Keratinocyte (primary cell): ENCODE results near the gene CNN1. TPM values are rescaled to one million over a fixed set of nuclear protein-coding genes. Genes with fewer than 3 reads are reported as not detected.

ENCODE experiments used
- DNase-seq: peaks from one replicate; pipeline ENCODE4 v3.0.0-alpha.2; 2011; ENCODE audit warnings: low read depth, missing footprints, low spot score
- FAIRE-seq: peaks from 2 replicates; lab custom pipeline; 2011; peaks lifted over from hg19 to GRCh38; lab: Jason Lieb, UNC
- H2AFZ ChIP-seq: 2 replicates; pipeline ENCODE4 v1.6.0; 2012; ENCODE audit warnings: low read length, control low read depth, inconsistent platforms; ENCODE audit not compliant: control insufficient read depth
- H3K27ac ChIP-seq: 2 replicates; pipeline ENCODE4 v1.5.1; 2011; ENCODE audit warnings: low read length; ENCODE audit not compliant: control insufficient read depth, insufficient read depth
- H3K27me3 ChIP-seq: 3 replicates; pipeline ENCODE4 v1.6.0; 2011; ENCODE audit warnings: low read length; ENCODE audit not compliant: control insufficient read depth, insufficient read depth; ENCODE audit errors: extremely low read depth
- H3K36me3 ChIP-seq, 2 experiments: 2 replicates in 1 of 2; 3 replicates in 1 of 2; pipeline ENCODE4 v1.5.1; 2011; ENCODE audit warnings: low read length in 2 of 2, mild to moderate bottlenecking in 1 of 2; ENCODE audit not compliant: control insufficient read depth in 2 of 2, insufficient read depth in 2 of 2; ENCODE audit errors: extremely low read depth in 1 of 2
- H3K4me1 ChIP-seq: 3 replicates; pipeline ENCODE4 v1.5.1; 2011; ENCODE audit warnings: low read length; ENCODE audit not compliant: control insufficient read depth, insufficient read depth; ENCODE audit errors: extremely low read depth
- H3K4me2 ChIP-seq: 3 replicates; pipeline ENCODE4 v1.6.0; 2011; ENCODE audit warnings: low read depth, low read length; ENCODE audit not compliant: control insufficient read depth, insufficient read depth; ENCODE audit errors: extremely low read depth
- H3K4me3 ChIP-seq, 3 experiments: fragments of 200-600 bp in 1 of 3; sonication (generic) in 1 of 3; 2 replicates in 2 of 3; 3 replicates in 1 of 3; pipeline ENCODE4 v1.5.1; 2011 to 2016; ENCODE audit warnings: low read length in 3 of 3, mild to moderate bottlenecking in 3 of 3, control low read depth in 2 of 3, inconsistent platforms in 1 of 3, low read depth in 1 of 3, mixed read lengths in 1 of 3, mixed run types in 1 of 3, moderate library complexity in 1 of 3; ENCODE audit not compliant: control insufficient read depth in 2 of 3, insufficient read depth in 2 of 3; ENCODE audit errors: extremely low read depth in 1 of 3
- H3K79me2 ChIP-seq: 2 replicates; pipeline ENCODE4 v1.6.0; 2012; ENCODE audit warnings: low read length; ENCODE audit not compliant: control insufficient read depth, insufficient read depth
- H3K9ac ChIP-seq: 3 replicates; pipeline ENCODE4 v1.6.0; 2011; ENCODE audit warnings: low read length; ENCODE audit not compliant: control insufficient read depth, insufficient read depth; ENCODE audit errors: extremely low read depth
- H3K9me1 ChIP-seq: 3 replicates; pipeline ENCODE4 v1.6.0; 2011; ENCODE audit warnings: low read length; ENCODE audit not compliant: control insufficient read depth, insufficient read depth; ENCODE audit errors: extremely low read depth
- H3K9me3 ChIP-seq: 2 replicates; pipeline ENCODE4 v1.5.1; 2012; ENCODE audit warnings: low read depth, low read length; ENCODE audit not compliant: control insufficient read depth
- H4K20me1 ChIP-seq: 3 replicates; pipeline ENCODE4 v1.6.0; 2011; ENCODE audit warnings: low read length; ENCODE audit not compliant: control insufficient read depth, insufficient read depth; ENCODE audit errors: extremely low read depth
- EZH2 ChIP-seq: IDR thresholded peaks from one replicate; pipeline ENCODE4 v1.6.1; 2012; ENCODE audit warnings: inconsistent platforms, mild to moderate bottlenecking, low read length, moderate library complexity
- dilution Hi-C: fragments of 300-500 bp; cut with MboI; formaldehyde crosslinking; loops from one replicate; pipeline ENCODE4 v1.7.0; 2020; ENCODE audit warnings: low sequenced_read_pairs; ENCODE audit not compliant: extremely low pct_ligation_motif_present
- polyA plus RNA-seq, 5 experiments: library from polyadenylated mRNA; depleted of rRNA in 3 of 5; stranded (reverse) in 3 of 5; stranded (forward) in 1 of 5; unstranded in 1 of 5; fragments of >200 nt; gene quantifications; 1 replicate in 1 of 5; 2 replicates in 3 of 5; 3 replicates in 1 of 5; pipeline versions ENCODE4 v1.2.1 to v1.2.3, GENCODE V29; 2011 to 2012; ENCODE audit warnings: missing spikeins in 2 of 5, low read depth in 1 of 5, low replicate concordance in 1 of 5
- TF ChIP-seq, protein P1 (sequence below), 3 experiments: IDR thresholded peaks in 1 of 3; conservative IDR thresholded peaks in 1 of 3; optimal IDR thresholded peaks in 1 of 3; 2 replicates in 2 of 3; 3 replicates in 1 of 3; pipeline versions ENCODE3 to v1.5.1; 2011; ENCODE audit warnings: low read length in 3 of 3, mild to moderate bottlenecking in 3 of 3, moderate library complexity in 2 of 3, control low read depth in 1 of 3, inconsistent platforms in 1 of 3; ENCODE audit not compliant: insufficient read depth in 2 of 3; ENCODE audit errors: extremely low read depth in 1 of 3

The CNN1 gene
- polyA plus RNA-seq, 1 donor (not counting 4 experiments of a cell fraction or from before 2014, with no cell fraction given), result not detected

DNA sequence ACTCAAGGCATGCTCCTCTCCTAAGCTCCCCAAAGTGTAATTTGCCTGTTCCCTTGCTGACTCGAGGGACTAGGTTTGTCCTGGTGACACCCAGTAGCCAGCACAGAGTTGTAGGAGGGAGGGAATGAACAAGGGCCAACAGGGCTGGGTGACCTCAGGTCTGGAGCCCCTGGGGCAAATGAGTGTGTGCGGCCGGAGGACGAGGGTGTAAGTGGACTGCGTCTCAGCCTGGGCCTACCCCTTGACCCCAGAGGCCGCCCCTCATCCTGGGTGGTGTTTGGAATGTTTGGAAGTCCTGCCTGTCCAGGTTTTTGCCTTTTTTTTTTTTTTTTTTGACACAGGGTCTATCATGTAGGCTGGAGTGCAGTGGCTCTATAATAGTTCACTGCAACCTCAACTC lies 31.7 kb upstream of the CNN1 start:
- no peaks in the 10 kb centered on the region for H3K79me2 ChIP-seq
- no peak for FAIRE-seq
- H3K9ac ChIP-seq, result no peak overlapping the region
- H3K4me1 ChIP-seq, result peaks cover 9% of the 10 kb centered on the region
- no peaks in the 10 kb centered on the region for H3K27me3 ChIP-seq
- dilution Hi-C loops, result no loop called here
- DNase-seq, result no peak
- no peak for TF ChIP-seq EZH2
- TF ChIP-seq, protein P1, sequence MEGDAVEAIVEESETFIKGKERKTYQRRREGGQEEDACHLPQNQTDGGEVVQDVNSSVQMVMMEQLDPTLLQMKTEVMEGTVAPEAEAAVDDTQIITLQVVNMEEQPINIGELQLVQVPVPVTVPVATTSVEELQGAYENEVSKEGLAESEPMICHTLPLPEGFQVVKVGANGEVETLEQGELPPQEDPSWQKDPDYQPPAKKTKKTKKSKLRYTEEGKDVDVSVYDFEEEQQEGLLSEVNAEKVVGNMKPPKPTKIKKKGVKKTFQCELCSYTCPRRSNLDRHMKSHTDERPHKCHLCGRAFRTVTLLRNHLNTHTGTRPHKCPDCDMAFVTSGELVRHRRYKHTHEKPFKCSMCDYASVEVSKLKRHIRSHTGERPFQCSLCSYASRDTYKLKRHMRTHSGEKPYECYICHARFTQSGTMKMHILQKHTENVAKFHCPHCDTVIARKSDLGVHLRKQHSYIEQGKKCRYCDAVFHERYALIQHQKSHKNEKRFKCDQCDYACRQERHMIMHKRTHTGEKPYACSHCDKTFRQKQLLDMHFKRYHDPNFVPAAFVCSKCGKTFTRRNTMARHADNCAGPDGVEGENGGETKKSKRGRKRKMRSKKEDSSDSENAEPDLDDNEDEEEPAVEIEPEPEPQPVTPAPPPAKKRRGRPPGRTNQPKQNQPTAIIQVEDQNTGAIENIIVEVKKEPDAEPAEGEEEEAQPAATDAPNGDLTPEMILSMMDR (optimal IDR thresholded peaks at IDR 0.05 in 1 of 3, IDR thresholded peaks at IDR 0.05 in 1 of 3, conservative IDR thresholded peaks at IDR 0.05 in 1 of 3; ENCODE audit: extremely low read depth in 1 of 3, insufficient read depth in 2 of 3, low read length in 3 of 3), result no peak
- no peak overlapping the region for H2AFZ ChIP-seq
- H3K9me1 ChIP-seq, result no peaks in the 10 kb centered on the region
- H3K9me3 ChIP-seq, result no peaks in the 10 kb centered on the region
- H3K4me2 ChIP-seq, result no peak overlapping the region
- H4K20me1 ChIP-seq, result no peaks in the 10 kb centered on the region
- no peak overlapping the region for H3K4me3 ChIP-seq
- H3K36me3 ChIP-seq, result peaks cover 0 to 2% of the 10 kb centered on the region in 2 experiments
- H3K27ac ChIP-seq, result no peak overlapping the region

DNA sequence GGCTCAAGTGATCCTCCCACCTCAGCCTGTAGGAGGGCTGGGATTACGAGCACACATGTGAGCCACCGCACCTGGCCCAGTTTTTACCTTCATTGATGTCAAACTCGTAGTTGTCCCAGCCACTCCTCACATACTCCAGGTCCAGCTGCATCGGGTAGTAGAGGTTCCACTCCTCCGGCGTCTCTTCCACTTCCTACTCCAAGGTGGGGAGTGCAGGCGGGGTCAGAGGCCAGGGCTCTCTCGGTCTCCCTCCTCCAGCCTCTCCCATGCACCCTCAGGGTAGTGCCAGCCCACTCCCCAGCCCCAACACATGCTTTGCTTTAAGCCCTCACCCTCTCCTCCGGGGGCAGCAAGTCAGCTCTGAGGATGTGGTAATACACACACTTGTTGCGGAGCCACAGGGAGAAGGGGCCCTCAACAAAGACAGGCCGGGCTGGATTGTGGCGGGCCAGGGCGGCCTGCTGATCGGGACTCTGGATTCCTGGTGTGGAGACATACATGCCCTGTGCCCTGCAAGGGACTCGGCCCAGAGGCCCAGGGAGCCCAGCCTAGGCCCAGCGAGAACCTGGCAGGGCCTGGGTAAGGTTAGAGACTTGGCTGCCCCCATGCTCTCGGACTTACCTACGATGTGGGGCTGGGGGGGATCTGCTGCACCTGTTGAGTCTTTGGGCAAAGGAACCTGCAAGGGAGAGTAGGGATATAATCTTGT lies 31.1 kb upstream of the CNN1 start:
- Histone ChIP-seq H3K9me3 (no peaks in the 10 kb centered on the region), H2AFZ (no peak overlapping the region), H3K9ac (no peak overlapping the region), H3K27ac (no peak overlapping the region), H3K79me2 (no peaks in the 10 kb centered on the region), H3K4me3 (no peak overlapping the region), H4K20me1 (no peaks in the 10 kb centered on the region), H3K9me1 (no peaks in the 10 kb centered on the region), H3K27me3 (no peaks in the 10 kb centered on the region), H3K4me2 (no peak overlapping the region), H3K36me3 (peaks cover 0 to 1% of the 10 kb centered on the region in 2 experiments), H3K4me1 (peaks cover 9% of the 10 kb centered on the region)
- no peak for FAIRE-seq
- dilution Hi-C loops, result no loop called here
- DNase-seq, result no peak
- no peak for TF ChIP-seq EZH2
- TF ChIP-seq, protein P1 (optimal IDR thresholded peaks at IDR 0.05 in 1 of 3, IDR thresholded peaks at IDR 0.05 in 1 of 3, conservative IDR thresholded peaks at IDR 0.05 in 1 of 3; ENCODE audit: extremely low read depth in 1 of 3, insufficient read depth in 2 of 3, low read length in 3 of 3), result no peak
